Measurements from ENCODE around the gene SPEM2.

Gene SPEM2

GRCh38 chr17:7425756-7426155 lies 340 bp downstream of the SPEM2 start:
- Histone ChIP-seq H3K27ac (ENCODE audit: low read depth, low read length) (no peak overlapping the region), H3K4me3 (ENCODE audit: low read depth, low read length) (no peak overlapping the region), H3K36me3 (ENCODE audit: control insufficient read depth, insufficient read depth, low read length) (no peaks in the 10 kb centered on the region), H3K27me3 (ENCODE audit: control insufficient read depth, insufficient read depth, low read length) (peaks cover 2% of the 10 kb centered on the region; the same call in 1 of the 2 replicates), H3K4me1 (ENCODE audit: control insufficient read depth, insufficient read depth, low read length) (no peaks in the 10 kb centered on the region), H3K9me3 (ENCODE audit: control insufficient read depth, insufficient read depth, low read depth, low read length) (no peaks in the 10 kb centered on the region), H3K9ac (ENCODE audit: low read length) (no peak overlapping the region)

GRCh38 chr17:7426203-7426863 lies 917 bp downstream of the SPEM2 start:
- Histone ChIP-seq H3K27ac (ENCODE audit: low read depth, low read length) (no peak overlapping the region), H3K9me3 (ENCODE audit: control insufficient read depth, insufficient read depth, low read depth, low read length) (no peaks in the 10 kb centered on the region), H3K9ac (ENCODE audit: low read length) (no peak overlapping the region), H3K4me1 (ENCODE audit: control insufficient read depth, insufficient read depth, low read length) (no peaks in the 10 kb centered on the region), H3K4me3 (ENCODE audit: low read depth, low read length) (no peak overlapping the region), H3K27me3 (ENCODE audit: control insufficient read depth, insufficient read depth, low read length) (peaks cover 2% of the 10 kb centered on the region; the same call in 1 of the 2 replicates), H3K36me3 (ENCODE audit: control insufficient read depth, insufficient read depth, low read length) (no peaks in the 10 kb centered on the region)

DNA sequence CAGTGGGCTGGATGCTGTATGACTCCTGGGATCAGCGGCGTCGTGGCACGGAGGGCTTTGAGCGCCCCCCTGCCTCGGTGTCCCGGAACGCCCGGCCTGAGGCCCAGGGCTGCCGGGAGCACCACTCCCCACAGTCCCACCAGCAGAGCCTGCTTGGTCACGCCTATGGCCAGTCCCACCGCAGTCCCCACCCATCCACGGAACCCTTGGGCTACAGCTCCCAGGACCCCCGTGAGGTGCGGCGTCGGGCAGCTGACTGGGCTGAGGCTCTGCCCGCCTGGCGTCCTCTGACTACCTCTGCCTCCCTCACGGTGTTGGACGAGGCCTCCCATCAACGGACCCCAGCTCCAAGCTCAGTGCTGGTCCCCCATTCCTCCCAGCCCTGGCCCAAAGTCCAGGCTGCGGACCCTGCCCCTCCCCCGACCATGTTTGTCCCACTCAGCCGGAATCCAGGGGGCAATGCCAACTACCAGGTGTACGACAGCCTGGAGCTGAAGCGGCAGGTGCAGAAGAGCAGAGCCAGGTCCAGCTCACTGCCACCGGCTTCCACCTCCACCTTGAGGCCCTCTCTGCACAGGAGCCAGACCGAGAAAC lies 1.6 kb downstream of the SPEM2 start:
- Histone ChIP-seq H3K4me3 (ENCODE audit: low read depth, low read length) (no peak overlapping the region), H3K27me3 (ENCODE audit: control insufficient read depth, insufficient read depth, low read length) (peaks cover 2% of the 10 kb centered on the region; the same call in 1 of the 2 replicates), H3K9ac (ENCODE audit: low read length) (no peak overlapping the region), H3K27ac (ENCODE audit: low read depth, low read length) (no peak overlapping the region), H3K9me3 (ENCODE audit: control insufficient read depth, insufficient read depth, low read depth, low read length) (no peaks in the 10 kb centered on the region), H3K36me3 (ENCODE audit: control insufficient read depth, insufficient read depth, low read length) (no peaks in the 10 kb centered on the region), H3K4me1 (ENCODE audit: control insufficient read depth, insufficient read depth, low read length) (no peaks in the 10 kb centered on the region)

GRCh38 chr17:7427549-7427948 lies 2.1 kb downstream of the SPEM2 start:
- Histone ChIP-seq H3K27ac (ENCODE audit: low read depth, low read length) (no peak overlapping the region), H3K4me1 (ENCODE audit: control insufficient read depth, insufficient read depth, low read length) (no peaks in the 10 kb centered on the region), H3K4me3 (ENCODE audit: low read depth, low read length) (no peak overlapping the region), H3K9ac (ENCODE audit: low read length) (no peak overlapping the region), H3K36me3 (ENCODE audit: control insufficient read depth, insufficient read depth, low read length) (no peaks in the 10 kb centered on the region), H3K27me3 (ENCODE audit: control insufficient read depth, insufficient read depth, low read length) (peaks cover 2% of the 10 kb centered on the region; the same call in 1 of the 2 replicates), H3K9me3 (ENCODE audit: control insufficient read depth, insufficient read depth, low read depth, low read length) (no peaks in the 10 kb centered on the region)

GRCh38 chr17:7428557-7428956 lies 3.1 kb downstream of the SPEM2 start, which contains the start of gene SPEM3:
TSS of gene SPEM3 (plus strand) at chr17:7428857. CDS start at chr17:7428903, 46 bp downstream.
- no peaks in the 10 kb centered on the region for H3K36me3 ChIP-seq (ENCODE audit: control insufficient read depth, insufficient read depth, low read length)
- H3K4me1 ChIP-seq (ENCODE audit: control insufficient read depth, insufficient read depth, low read length): no peaks in the 10 kb centered on the region
- H3K9ac ChIP-seq (ENCODE audit: low read length): no peak within 1 kb of the TSS
- peaks cover 2% of the 10 kb centered on the region; the same call in 1 of the 2 replicates for H3K27me3 ChIP-seq (ENCODE audit: control insufficient read depth, insufficient read depth, low read length)
- H3K9me3 ChIP-seq (ENCODE audit: control insufficient read depth, insufficient read depth, low read depth, low read length): no peaks in the 10 kb centered on the region
- no peak within 1 kb of the TSS for H3K4me3 ChIP-seq (ENCODE audit: low read depth, low read length)
- no peak within 1 kb of the TSS for H3K27ac ChIP-seq (ENCODE audit: low read depth, low read length)

DNA sequence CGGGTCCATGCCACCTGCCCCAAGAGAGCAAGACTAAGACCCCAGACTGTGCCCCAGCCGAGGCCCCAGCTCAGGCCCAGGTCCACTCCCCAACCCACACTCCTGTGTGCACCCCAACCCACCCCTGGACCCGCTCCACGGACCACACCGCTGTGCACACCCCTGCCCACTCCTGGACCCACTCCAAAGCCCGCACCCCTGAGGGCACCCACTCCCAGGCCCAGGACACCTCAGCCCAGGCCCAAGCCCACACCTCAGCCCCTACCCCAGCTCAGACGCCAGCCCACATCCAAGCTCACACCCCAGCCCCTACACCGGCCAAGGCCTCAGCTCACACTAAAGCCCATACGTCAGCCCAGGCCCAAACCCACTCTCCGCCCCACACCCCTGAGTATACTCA lies 4.3 kb downstream of the SPEM2 start:
- Histone ChIP-seq H3K36me3 (ENCODE audit: control insufficient read depth, insufficient read depth, low read length) (no peaks in the 10 kb centered on the region), H3K27me3 (ENCODE audit: control insufficient read depth, insufficient read depth, low read length) (peaks cover 2% of the 10 kb centered on the region; the same call in 1 of the 2 replicates), H3K9me3 (ENCODE audit: control insufficient read depth, insufficient read depth, low read depth, low read length) (no peaks in the 10 kb centered on the region), H3K9ac (ENCODE audit: low read length) (no peak overlapping the region), H3K27ac (ENCODE audit: low read depth, low read length) (no peak overlapping the region), H3K4me1 (ENCODE audit: control insufficient read depth, insufficient read depth, low read length) (no peaks in the 10 kb centered on the region), H3K4me3 (ENCODE audit: low read depth, low read length) (no peak overlapping the region)

GRCh38 chr17:7431231-7431630 lies 5.8 kb downstream of the SPEM2 start:
- H3K9ac ChIP-seq (ENCODE audit: low read length): no peak overlapping the region
- H3K27ac ChIP-seq (ENCODE audit: low read depth, low read length): no peak overlapping the region
- H3K9me3 ChIP-seq (ENCODE audit: control insufficient read depth, insufficient read depth, low read depth, low read length): no peaks in the 10 kb centered on the region
- peaks cover 2% of the 10 kb centered on the region; the same call in 1 of the 2 replicates for H3K27me3 ChIP-seq (ENCODE audit: control insufficient read depth, insufficient read depth, low read length)
- no peaks in the 10 kb centered on the region for H3K36me3 ChIP-seq (ENCODE audit: control insufficient read depth, insufficient read depth, low read length)
- no peaks in the 10 kb centered on the region for H3K4me1 ChIP-seq (ENCODE audit: control insufficient read depth, insufficient read depth, low read length)
- H3K4me3 ChIP-seq (ENCODE audit: low read depth, low read length): no peak overlapping the region

- Histone ChIP-seq H3K4me3 (ENCODE audit: low read depth, low read length) (no peak overlapping the region), H3K4me1 (ENCODE audit: control insufficient read depth, insufficient read depth, low read length) (no peaks in the 10 kb centered on the region), H3K27ac (ENCODE audit: low read depth, low read length) (no peak overlapping the region), H3K27me3 (ENCODE audit: control insufficient read depth, insufficient read depth, low read length) (peaks cover 5% of the 10 kb centered on the region; the same call in 1 of the 2 replicates), H3K9ac (ENCODE audit: low read length) (no peak overlapping the region), H3K36me3 (ENCODE audit: control insufficient read depth, insufficient read depth, low read length) (no peaks in the 10 kb centered on the region), H3K9me3 (ENCODE audit: control insufficient read depth, insufficient read depth, low read depth, low read length) (no peaks in the 10 kb centered on the region)
Measured at GRCh38 chr17:7432296-7432695, 6.9 kb downstream of the SPEM2 start.

GRCh38 chr17:7435676-7436555 lies 10.5 kb downstream of the SPEM2 start:
- H3K36me3 ChIP-seq (ENCODE audit: control insufficient read depth, insufficient read depth, low read length): no peaks in the 10 kb centered on the region
- peaks cover 17% of the 10 kb centered on the region for H3K4me1 ChIP-seq (ENCODE audit: control insufficient read depth, insufficient read depth, low read length)
- peak overlapping the region; percentile 24; the same call in 1 of the 2 replicates for H3K27ac ChIP-seq (ENCODE audit: low read depth, low read length)
- peaks cover 28% of the 10 kb centered on the region for H3K27me3 ChIP-seq (ENCODE audit: control insufficient read depth, insufficient read depth, low read length)
- peak overlapping the region; percentile 68 for H3K9ac ChIP-seq (ENCODE audit: low read length)
- H3K4me3 ChIP-seq (ENCODE audit: low read depth, low read length): peak overlapping the region; percentile 80
- H3K9me3 ChIP-seq (ENCODE audit: control insufficient read depth, insufficient read depth, low read depth, low read length): no peaks in the 10 kb centered on the region

DNA sequence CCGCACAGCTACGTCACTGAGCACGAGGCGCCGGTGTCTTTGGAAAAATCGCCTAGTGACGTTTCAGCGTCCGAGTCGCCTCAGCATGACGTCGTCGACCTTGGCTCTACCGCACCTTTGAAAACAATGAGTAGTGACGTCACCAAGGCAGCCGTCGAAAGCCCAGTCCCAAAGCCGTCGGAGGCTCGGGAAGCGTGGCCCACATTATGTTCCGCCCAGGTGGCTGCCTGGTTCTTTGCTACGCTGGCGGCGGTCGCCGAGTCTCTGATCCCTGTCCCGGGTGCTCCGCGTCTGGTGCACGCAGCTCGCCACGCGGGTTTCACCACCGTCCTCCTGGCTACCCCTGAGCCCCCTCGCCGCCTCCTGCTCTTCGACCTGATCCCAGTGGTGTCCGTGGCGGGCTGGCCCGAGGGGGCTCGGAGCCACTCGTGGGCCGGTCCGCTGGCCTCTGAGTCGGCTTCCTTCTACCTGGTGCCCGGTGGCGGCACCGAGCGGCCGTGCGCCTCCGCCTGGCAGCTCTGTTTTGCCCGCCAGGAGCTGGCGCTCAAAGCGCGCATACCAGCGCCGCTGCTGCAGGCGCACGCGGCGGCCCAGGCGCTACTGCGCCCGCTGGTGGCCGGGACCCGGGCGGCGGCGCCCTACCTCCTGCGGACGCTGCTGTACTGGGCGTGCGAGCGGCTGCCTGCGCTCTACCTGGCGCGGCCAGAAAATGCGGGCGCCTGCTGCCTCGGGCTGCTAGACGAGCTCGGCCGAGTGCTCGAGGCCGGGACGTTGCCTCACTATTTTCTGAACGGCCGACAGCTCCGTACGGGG lies 11.3 kb downstream of the SPEM2 start:
- Histone ChIP-seq H3K27ac (ENCODE audit: low read depth, low read length) (no peak overlapping the region; the same call in 1 of the 2 replicates), H3K9ac (ENCODE audit: low read length) (peak overlapping the region; percentile 68), H3K4me1 (ENCODE audit: control insufficient read depth, insufficient read depth, low read length) (peaks cover 25% of the 10 kb centered on the region), H3K36me3 (ENCODE audit: control insufficient read depth, insufficient read depth, low read length) (no peaks in the 10 kb centered on the region), H3K27me3 (ENCODE audit: control insufficient read depth, insufficient read depth, low read length) (peaks cover 34% of the 10 kb centered on the region), H3K4me3 (ENCODE audit: low read depth, low read length) (peak overlapping the region; percentile 80), H3K9me3 (ENCODE audit: control insufficient read depth, insufficient read depth, low read depth, low read length) (no peaks in the 10 kb centered on the region)
